ENCODE measurements around the gene TSPAN11.

TSPAN11 gene

DNA sequence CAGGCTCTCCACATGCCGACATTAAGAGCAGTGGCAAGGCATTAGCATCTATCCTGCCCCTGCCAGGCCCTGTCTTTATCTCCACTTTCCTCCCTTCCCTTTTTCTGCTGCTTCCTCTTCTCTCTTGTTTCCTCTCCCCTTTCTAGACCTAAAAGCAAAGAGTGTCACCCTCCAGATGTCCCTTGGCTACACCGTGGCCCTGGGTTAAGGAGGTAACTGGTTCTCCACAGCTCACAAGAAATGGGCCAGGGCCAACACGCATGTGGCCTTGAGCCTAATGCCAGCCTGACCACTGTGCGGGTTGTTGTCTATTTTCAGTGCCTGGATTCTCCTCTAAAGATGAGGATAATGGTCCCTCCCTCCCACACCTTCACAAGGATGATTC, 105.4 kb downstream of the TSPAN11 start:
- TF ChIP-seq, protein P1, sequence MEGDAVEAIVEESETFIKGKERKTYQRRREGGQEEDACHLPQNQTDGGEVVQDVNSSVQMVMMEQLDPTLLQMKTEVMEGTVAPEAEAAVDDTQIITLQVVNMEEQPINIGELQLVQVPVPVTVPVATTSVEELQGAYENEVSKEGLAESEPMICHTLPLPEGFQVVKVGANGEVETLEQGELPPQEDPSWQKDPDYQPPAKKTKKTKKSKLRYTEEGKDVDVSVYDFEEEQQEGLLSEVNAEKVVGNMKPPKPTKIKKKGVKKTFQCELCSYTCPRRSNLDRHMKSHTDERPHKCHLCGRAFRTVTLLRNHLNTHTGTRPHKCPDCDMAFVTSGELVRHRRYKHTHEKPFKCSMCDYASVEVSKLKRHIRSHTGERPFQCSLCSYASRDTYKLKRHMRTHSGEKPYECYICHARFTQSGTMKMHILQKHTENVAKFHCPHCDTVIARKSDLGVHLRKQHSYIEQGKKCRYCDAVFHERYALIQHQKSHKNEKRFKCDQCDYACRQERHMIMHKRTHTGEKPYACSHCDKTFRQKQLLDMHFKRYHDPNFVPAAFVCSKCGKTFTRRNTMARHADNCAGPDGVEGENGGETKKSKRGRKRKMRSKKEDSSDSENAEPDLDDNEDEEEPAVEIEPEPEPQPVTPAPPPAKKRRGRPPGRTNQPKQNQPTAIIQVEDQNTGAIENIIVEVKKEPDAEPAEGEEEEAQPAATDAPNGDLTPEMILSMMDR (IDR thresholded peaks at IDR 0.05; ENCODE audit: borderline replicate concordance, insufficient read depth, low read depth, low read length): no peak
- no peak overlapping the region for H3K4me3 ChIP-seq (ENCODE audit: low read depth, low read length)

DNA sequence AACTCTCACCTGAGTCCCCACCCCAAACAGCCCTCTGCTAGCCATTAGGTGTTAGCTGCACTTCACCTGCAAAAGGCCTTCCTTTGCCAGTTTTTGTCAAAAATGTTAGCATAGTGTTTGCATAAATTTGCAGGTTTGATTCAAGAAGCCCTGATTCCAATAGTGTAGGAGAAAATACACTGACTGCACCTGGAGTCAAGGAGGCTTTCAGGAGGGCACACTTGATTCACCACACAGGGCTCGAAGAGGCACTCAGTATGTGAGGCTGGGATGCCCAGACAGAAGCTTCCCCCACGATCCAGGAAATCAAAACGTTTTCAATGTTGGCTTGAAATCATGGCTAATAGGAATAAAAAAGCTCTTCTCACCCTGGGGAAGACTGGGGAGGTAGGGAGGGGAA, 106.6 kb downstream of the TSPAN11 start:
- TF ChIP-seq, protein P1 (IDR thresholded peaks at IDR 0.05; ENCODE audit: borderline replicate concordance, insufficient read depth, low read depth, low read length): no peak
- no peak overlapping the region for H3K4me3 ChIP-seq (ENCODE audit: low read depth, low read length)

DNA sequence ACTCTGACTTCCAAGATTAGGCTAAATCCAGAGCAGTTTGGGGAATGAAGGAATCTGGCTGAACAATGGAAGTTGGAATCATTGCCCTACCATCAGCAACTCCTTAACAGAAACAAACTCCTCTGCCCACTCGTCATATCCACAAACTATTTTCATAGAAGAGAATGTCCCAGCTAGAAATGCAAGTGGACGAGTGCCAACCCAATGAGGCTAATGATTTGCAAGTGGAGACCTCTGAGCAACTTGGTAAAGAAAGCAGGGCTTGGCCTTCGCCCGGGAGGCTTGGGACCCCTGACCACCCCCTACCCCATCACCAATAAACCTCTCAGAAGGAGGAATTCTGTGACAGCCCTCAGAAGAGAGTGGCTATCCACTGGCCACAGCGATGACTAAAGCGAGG, 107.1 kb downstream of the TSPAN11 start:
- TF ChIP-seq, protein P1 (IDR thresholded peaks at IDR 0.05; ENCODE audit: borderline replicate concordance, insufficient read depth, low read depth, low read length): no peak
- no peak overlapping the region for H3K4me3 ChIP-seq (ENCODE audit: low read depth, low read length)

DNA sequence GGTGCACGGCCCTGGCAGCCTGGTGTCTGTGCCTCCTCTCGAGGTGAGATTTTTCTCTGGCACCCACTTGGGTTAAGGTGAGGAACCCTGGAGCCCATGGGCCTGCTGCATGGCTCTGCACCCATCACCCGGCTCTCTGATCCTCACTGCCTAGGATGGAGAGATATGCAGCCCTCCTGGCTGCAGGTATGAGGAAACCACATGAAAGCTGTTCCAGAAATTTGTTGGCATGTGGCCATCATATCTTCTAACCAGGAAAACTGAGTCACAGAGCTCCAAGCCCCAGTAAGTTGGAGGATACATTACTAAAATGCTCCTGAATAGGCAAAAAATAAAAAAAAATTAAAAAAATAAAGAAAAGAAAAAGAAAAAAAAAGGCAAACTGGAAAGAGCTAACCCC, 107.8 kb downstream of the TSPAN11 start:
- no peak overlapping the region for H3K4me3 ChIP-seq (ENCODE audit: low read depth, low read length)
- TF ChIP-seq, protein P1 (IDR thresholded peaks at IDR 0.05; ENCODE audit: borderline replicate concordance, insufficient read depth, low read depth, low read length): no peak

DNA sequence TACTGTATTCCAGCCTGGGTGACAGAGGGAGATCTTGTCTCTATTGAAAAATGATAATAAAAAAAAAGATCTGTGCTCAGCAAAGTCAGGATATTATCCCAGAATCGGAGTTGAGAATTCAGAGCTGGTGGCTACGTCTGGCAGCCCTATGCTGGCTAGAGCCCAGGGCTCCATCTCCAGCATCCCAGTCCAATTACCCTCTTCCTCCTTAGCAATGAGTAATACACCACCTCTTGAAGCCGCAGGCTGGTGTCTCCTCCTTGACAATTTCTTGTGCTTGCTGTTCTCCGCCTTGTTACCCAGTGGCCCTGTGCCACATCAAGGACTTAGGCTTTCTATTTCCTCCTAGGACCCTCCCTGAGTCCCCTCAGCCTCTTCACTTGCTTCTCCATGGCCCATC, 108.7 kb downstream of the TSPAN11 start:
- TF ChIP-seq, protein P1 (IDR thresholded peaks at IDR 0.05; ENCODE audit: borderline replicate concordance, insufficient read depth, low read depth, low read length): no peak
- H3K4me3 ChIP-seq (ENCODE audit: low read depth, low read length): no peak overlapping the region

DNA sequence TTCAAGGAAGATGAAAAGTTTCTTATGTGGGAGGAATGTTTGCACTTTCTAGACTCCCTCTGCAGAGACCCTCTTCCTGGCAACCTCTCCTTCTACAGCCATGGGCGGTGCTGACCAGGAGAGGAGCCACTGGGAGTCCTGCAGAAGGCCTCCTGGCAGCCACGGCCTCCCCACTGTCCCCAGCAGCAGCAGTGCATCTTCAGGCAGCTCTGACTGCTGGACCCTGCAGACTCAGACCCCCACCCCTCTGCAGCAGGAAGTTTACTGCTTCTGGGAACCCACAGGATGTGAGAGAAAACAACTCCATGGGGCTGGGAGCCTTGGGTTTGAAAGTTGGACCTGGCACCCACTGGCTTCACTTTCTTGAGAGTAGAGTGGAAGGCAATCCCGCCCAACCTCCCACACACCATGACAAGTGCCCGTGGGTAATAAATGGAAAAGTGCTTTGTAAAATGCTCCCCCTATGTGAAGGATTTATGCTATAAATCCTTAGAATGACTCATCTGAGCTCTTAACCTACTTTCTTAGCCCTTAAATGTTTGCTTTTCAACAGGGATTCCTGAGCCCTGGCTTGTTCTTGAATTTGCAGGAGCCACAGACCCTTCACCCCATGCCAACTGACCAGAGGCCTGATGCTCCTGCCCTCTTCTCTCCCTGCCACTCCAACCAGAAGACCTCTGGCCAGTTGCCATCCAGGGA, 109.6 kb downstream of the TSPAN11 start:
- TF ChIP-seq, protein P1 (IDR thresholded peaks at IDR 0.05; ENCODE audit: borderline replicate concordance, insufficient read depth, low read depth, low read length): no peak

DNA sequence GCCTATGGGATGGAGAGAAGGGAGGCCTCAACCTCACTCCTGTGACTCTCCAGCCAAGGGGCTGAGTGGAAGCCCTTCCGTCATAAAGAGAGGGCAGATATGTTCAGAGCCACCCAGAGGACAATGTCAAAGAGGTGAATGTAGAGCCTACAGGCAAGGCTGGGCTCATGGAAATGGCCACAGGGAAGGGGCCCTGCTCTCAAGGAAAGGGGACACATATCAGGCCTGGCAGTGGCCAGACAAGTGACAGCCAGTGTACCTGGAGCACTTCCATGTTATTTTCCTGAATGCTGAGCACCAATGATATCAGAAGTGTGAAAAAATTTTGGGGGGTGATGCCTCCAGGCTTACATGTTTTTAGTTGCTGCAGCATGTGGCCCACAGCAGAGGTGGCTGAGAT, 110.5 kb downstream of the TSPAN11 start:
- H3K4me3 ChIP-seq (ENCODE audit: low read depth, low read length): no peak overlapping the region
- TF ChIP-seq, protein P1 (IDR thresholded peaks at IDR 0.05; ENCODE audit: borderline replicate concordance, insufficient read depth, low read depth, low read length): no peak

More for the DNA sequence above, 109.6 kb downstream of the TSPAN11 start:
- no peak overlapping the region for H3K4me3 ChIP-seq (ENCODE audit: low read depth, low read length)
